ENCODE results near the gene LIPC.

GRCh38 chr15:58401276-58401675 lies 30.5 kb upstream of the LIPC start:
- TF ChIP-seq POLR2A (IDR thresholded peaks at IDR 0.05; ENCODE audit: low read depth, low read length) (no peak), FOS (IDR thresholded peaks at IDR 0.05; ENCODE audit: borderline replicate concordance, insufficient read depth, low read length) (no peak), EZH2 (IDR thresholded peaks at IDR 0.05; ENCODE audit: borderline replicate concordance, low read depth, low read length, severe bottlenecking) (no peak), CTCF (IDR thresholded peaks at IDR 0.05; ENCODE audit: extremely low read depth in 1 of 2, insufficient read depth in 1 of 2, low read depth in 1 of 2, low read length in 2 of 2) (no peak), MAX (IDR thresholded peaks at IDR 0.05; ENCODE audit: insufficient read depth, insufficient read length) (no peak)

Data from endothelial cell of umbilical vein (primary cell).